H9 (cell line): Measurements from ENCODE around the gene MAN2C1. TPM values are rescaled to one million over a fixed set of nuclear protein-coding genes. Genes with fewer than 3 reads are reported as not detected.
A peak's percentile ranks its signal among the peaks of the same experiment; 100 is the strongest.
"Not testable (repeated sequence)": the region's sequence is repeated elsewhere in the genome, so short reads cannot be mapped to it uniquely, and the experiment has no call there.

Experiments
- DNase-seq: peaks from one replicate; pipeline ENCODE4 v3.0.0-alpha.2; 2017
- H2AFZ ChIP-seq: one replicate; pipeline ENCODE4 v1.6.1; 2013; ENCODE audit warnings: mild to moderate bottlenecking, low read length, control low read depth, moderate library complexity
- H2AK5ac ChIP-seq: 2 replicates; pipeline ENCODE4 v1.6.1; 2013; ENCODE audit warnings: low read length, control low read depth, mixed read lengths; ENCODE audit not compliant: insufficient read length
- H2BK120ac ChIP-seq: one replicate; pipeline ENCODE4 v1.6.1; 2013; ENCODE audit warnings: low read depth, mild to moderate bottlenecking, low read length, control low read depth, inconsistent platforms; ENCODE audit not compliant: poor library complexity, severe bottlenecking
- H2BK12ac ChIP-seq: 2 replicates; pipeline ENCODE4 v1.6.1; 2013; ENCODE audit warnings: low read length, control low read depth, mixed read lengths, low read depth; ENCODE audit not compliant: insufficient read length
- H2BK15ac ChIP-seq: 2 replicates; pipeline ENCODE4 v1.6.1; 2013; ENCODE audit warnings: low read depth, low read length, control low read depth
- H2BK20ac ChIP-seq: one replicate; pipeline ENCODE4 v1.6.1; 2013; ENCODE audit warnings: low read depth, mild to moderate bottlenecking, low read length, control low read depth, inconsistent platforms; ENCODE audit not compliant: poor library complexity, severe bottlenecking
- H2BK5ac ChIP-seq: 2 replicates; pipeline ENCODE4 v1.6.1; 2013; ENCODE audit warnings: low read length, control low read depth, mixed read lengths; ENCODE audit not compliant: insufficient read length
- H3K14ac ChIP-seq: 2 replicates; pipeline ENCODE4 v1.6.1; 2013; ENCODE audit warnings: low read length, control low read depth; ENCODE audit not compliant: insufficient read depth
- H3K18ac ChIP-seq: 2 replicates; pipeline ENCODE4 v1.6.1; 2013; ENCODE audit warnings: low read depth, mild to moderate bottlenecking, mixed read lengths, low read length, control low read depth; ENCODE audit not compliant: insufficient read length
- H3K23ac ChIP-seq: 2 replicates; pipeline ENCODE4 v1.6.1; 2013; ENCODE audit warnings: low read length, control low read depth, mixed read lengths, low read depth; ENCODE audit not compliant: insufficient read length
- H3K23me2 ChIP-seq: 2 replicates; pipeline ENCODE4 v1.6.1; 2013; ENCODE audit warnings: low read depth, mild to moderate bottlenecking, mixed read lengths, low read length, control low read depth; ENCODE audit not compliant: insufficient read length, poor library complexity, severe bottlenecking
- H3K27ac ChIP-seq: 2 replicates; pipeline ENCODE4 v1.5.1; 2013; ENCODE audit warnings: low read length, control low read depth, mixed read lengths, low read depth; ENCODE audit not compliant: insufficient read length
- H3K27me3 ChIP-seq: 2 replicates; pipeline ENCODE4 v1.6.1; 2013; ENCODE audit warnings: low read length, control low read depth, inconsistent platforms; ENCODE audit not compliant: insufficient read depth
- H3K4ac ChIP-seq: 2 replicates; pipeline ENCODE4 v1.6.1; 2013; ENCODE audit warnings: low read depth, mild to moderate bottlenecking, control low read depth, inconsistent platforms, low read length, moderate library complexity
- H3K4me1 ChIP-seq: 2 replicates; pipeline ENCODE4 v1.6.1; 2013; ENCODE audit warnings: low read length, control low read depth, inconsistent platforms; ENCODE audit not compliant: insufficient read depth
- H3K4me2 ChIP-seq: 2 replicates; pipeline ENCODE4 v1.6.1; 2013; ENCODE audit warnings: low read length, control low read depth, mixed read lengths; ENCODE audit not compliant: insufficient read length, insufficient read depth
- H3K56ac ChIP-seq: 2 replicates; pipeline ENCODE4 v1.6.1; 2013; ENCODE audit warnings: low read depth, mild to moderate bottlenecking, mixed read lengths, low read length, control low read depth; ENCODE audit not compliant: insufficient read length
- H3K79me1 ChIP-seq: 2 replicates; pipeline ENCODE4 v1.6.1; 2013; ENCODE audit warnings: low read depth, mild to moderate bottlenecking, moderate library complexity, low read length, control low read depth, inconsistent platforms; ENCODE audit not compliant: insufficient read depth, poor library complexity, severe bottlenecking
- H3K79me2 ChIP-seq: 2 replicates; pipeline ENCODE4 v1.6.1; 2013; ENCODE audit warnings: low read length, control low read depth, inconsistent platforms; ENCODE audit not compliant: insufficient read depth
- H3K9ac ChIP-seq: 2 replicates; pipeline ENCODE4 v1.6.1; 2013; ENCODE audit warnings: low read length, control low read depth, mixed read lengths; ENCODE audit not compliant: insufficient read length; ENCODE audit errors: extremely low read depth
- H3K9me3 ChIP-seq: one replicate; pipeline ENCODE4 v1.6.1; 2013; ENCODE audit warnings: low read depth, low read length, inconsistent platforms; ENCODE audit not compliant: control insufficient read depth
- H3T11ph ChIP-seq: one replicate; pipeline ENCODE4 v1.6.1; 2013; ENCODE audit warnings: mild to moderate bottlenecking, low read length, control low read depth, inconsistent platforms
- H4K20me1 ChIP-seq: one replicate; pipeline ENCODE4 v1.6.1; 2013; ENCODE audit not compliant: control insufficient read depth, insufficient read length, insufficient read depth
- H4K5ac ChIP-seq: 2 replicates; pipeline ENCODE4 v1.6.1; 2013; ENCODE audit warnings: low read depth, mild to moderate bottlenecking, mixed read lengths, low read length, control low read depth; ENCODE audit not compliant: insufficient read length
- H4K8ac ChIP-seq: replicated peaks from 2 replicates; pipeline ENCODE4 v1.6.1; 2013; ENCODE audit warnings: low read length, control low read depth, mixed read lengths, low read depth; ENCODE audit not compliant: insufficient read length
- H4K91ac ChIP-seq: 2 replicates; pipeline ENCODE4 v1.6.1; 2013; ENCODE audit warnings: low read depth, mild to moderate bottlenecking, moderate library complexity, mixed read lengths, low read length, control low read depth; ENCODE audit not compliant: insufficient read length
- H3K27ac Mint-ChIP-seq, 3 experiments: 2 replicates in 2 of 3; 3 replicates in 1 of 3; pipeline ENCODE4 v1.8.0; 2020 to 2021; ENCODE audit warnings: mixed read lengths in 3 of 3, mild to moderate bottlenecking in 1 of 3, moderate library complexity in 1 of 3
- H3K27me3 Mint-ChIP-seq: 2 replicates; pipeline ENCODE4 v1.8.0; 2021; ENCODE audit warnings: low read depth, mild to moderate bottlenecking, moderate library complexity, mixed read lengths
- H3K36me3 Mint-ChIP-seq, 3 experiments: 2 replicates in 2 of 3; 3 replicates in 1 of 3; pipeline ENCODE4 v1.8.0; 2020 to 2021; ENCODE audit warnings: low read depth in 3 of 3, mixed read lengths in 3 of 3; ENCODE audit not compliant: insufficient read depth in 1 of 3
- H3K4me1 Mint-ChIP-seq, 2 experiments: 2 replicates each; pipeline ENCODE4 v1.8.0; 2020; ENCODE audit warnings: mixed read lengths in 2 of 2
- H3K4me3 Mint-ChIP-seq, 2 experiments: 2 replicates in 1 of 2; 3 replicates in 1 of 2; pipeline ENCODE4 v1.8.0; 2020 to 2021; ENCODE audit warnings: mild to moderate bottlenecking in 2 of 2, mixed read lengths in 2 of 2, moderate library complexity in 1 of 2
- H3K9me3 Mint-ChIP-seq, 2 experiments: 2 replicates in 1 of 2; 3 replicates in 1 of 2; pipeline ENCODE4 v1.8.0; 2020; ENCODE audit warnings: mild to moderate bottlenecking in 2 of 2, mixed read lengths in 2 of 2, moderate library complexity in 1 of 2
- CTCF ChIP-seq: fragments of 200-600 bp; sonication (generic); conservative IDR thresholded peaks from 3 replicates; pipeline ENCODE4 v1.8.0; 2021; ENCODE audit warnings: antibody characterized with exemption, mild to moderate bottlenecking
- WGBS: extraction: QIAGEN DNeasy Blood & Tissue Kit; methylation state at CpG from one replicate; pipeline ENCODE4 v1.1.7; 2013; ENCODE audit warnings: missing lambda C conversion rate, low lambda C conversion rate, mixed read lengths; ENCODE audit not compliant: insufficient read length; ENCODE audit errors: extremely low coverage; 5-methylcytosine and 5-hydroxymethylcytosine counted together
- total RNA-seq: library from RNA; stranded (reverse); gene quantifications from 2 replicates; pipeline ENCODE4 v1.2.1, GENCODE V29; 2021

MAN2C1 gene
- total RNA-seq, 1 experiment from 2014 or later = 112 TPM

GRCh38 chr15:75335313-75335704, 33.1 kb downstream of the MAN2C1 start:
- Histone ChIP-seq H3K18ac (no peak overlapping the region), H3K4ac (no peak overlapping the region), H2BK120ac (no peak overlapping the region), H4K91ac (no peak overlapping the region), H3K4me1 (no peaks in the 10 kb centered on the region), H3K27me3 (no peaks in the 10 kb centered on the region), H3K9me3 (no peaks in the 10 kb centered on the region), H3K56ac (no peak overlapping the region), H2AK5ac (no peak overlapping the region), H2BK12ac (no peak overlapping the region), H3K23me2 (peaks cover 4% of the 10 kb centered on the region), H4K5ac (no peak overlapping the region), H4K8ac (no peak overlapping the region), H3K9ac (peak overlapping the region; percentile 55), H3K27ac (no peak overlapping the region), H3K79me2 (peaks cover 1% of the 10 kb centered on the region; the same call in 1 of the 2 replicates), H3K4me2 (peak overlapping the region; percentile 83), H3K23ac (no peak overlapping the region), H2BK15ac (no peak overlapping the region), H2BK20ac (no peak overlapping the region), H2BK5ac (no peak overlapping the region), H3K14ac (no peak overlapping the region), H4K20me1 (no peaks in the 10 kb centered on the region), H3T11ph (no peak overlapping the region), H2AFZ (peak overlapping the region; percentile 58), H3K79me1 (peaks cover 5% of the 10 kb centered on the region)
- H3K9me3 Mint-ChIP-seq = no peaks in the 10 kb centered on the region
- H3K36me3 Mint-ChIP-seq = peaks cover 6 to 13% (median 12%) of the 10 kb centered on the region in 3 experiments; a peak in 6 of 7 replicates
- H3K4me1 Mint-ChIP-seq = peaks cover 12 to 14% of the 10 kb centered on the region in 2 experiments
- peak overlapping the region; percentile 98 for H3K4me3 Mint-ChIP-seq
- no peaks in the 10 kb centered on the region; the same call in 1 of the 2 replicates for H3K27me3 Mint-ChIP-seq
- DNase-seq = no peak
- H3K27ac Mint-ChIP-seq = 0 out of 7 replicates have a peak overlapping the region, but pooled peaks of 2 of the 3 experiments have one; percentile 22 to 34
- no CpG with 5 or more reads among the region's 3 CpGs for WGBS
- TF ChIP-seq CTCF = no peak

- DNase-seq, H2BK5ac ChIP-seq: not testable (repeated sequence)
- WGBS = no CpG with 5 or more reads among the region's 15 CpGs
Measured at GRCh38 chr15:75333654-75334419, 34.6 kb downstream of the MAN2C1 start.

More at GRCh38 chr15:75333654-75334419, 34.6 kb downstream of the MAN2C1 start:
- not testable (repeated sequence) for H3K9me3 Mint-ChIP-seq, H3K56ac ChIP-seq, H3K18ac ChIP-seq, H3K27me3 ChIP-seq, H2BK15ac ChIP-seq, H3K27me3 Mint-ChIP-seq, H3K27ac ChIP-seq, H3K79me2 ChIP-seq, H2BK12ac ChIP-seq, H2BK120ac ChIP-seq, H3K4me2 ChIP-seq, H2AK5ac ChIP-seq, H3K27ac Mint-ChIP-seq, H3K23ac ChIP-seq, H4K8ac ChIP-seq, H4K20me1 ChIP-seq, H3K79me1 ChIP-seq, H4K91ac ChIP-seq, H3K14ac ChIP-seq, H3K4me1 ChIP-seq, H2AFZ ChIP-seq, H3K9me3 ChIP-seq, H3K4ac ChIP-seq, H3K9ac ChIP-seq, H3T11ph ChIP-seq, H4K5ac ChIP-seq, H3K36me3 Mint-ChIP-seq, H3K23me2 ChIP-seq, H2BK20ac ChIP-seq, H3K4me3 Mint-ChIP-seq
- H3K4me1 Mint-ChIP-seq = peaks cover 12 to 14% of the 10 kb centered on the region in 2 experiments
